Kidney epithelial cell (primary cell): ENCODE data around the gene PHF21A. TPM values are rescaled to one million over a fixed set of nuclear protein-coding genes. Genes with fewer than 3 reads are reported as not detected.
A peak's percentile ranks its signal among the peaks of the same experiment; 100 is the strongest.

Experiments
- DNase-seq: peaks from one replicate; pipeline ENCODE4 v3.0.0-alpha.2; 2010; ENCODE audit warnings: low read depth
- H3K27me3 ChIP-seq: 2 replicates; pipeline ENCODE4 v1.6.0; 2011; ENCODE audit warnings: low read length; ENCODE audit not compliant: control insufficient read depth, insufficient read depth
- H3K36me3 ChIP-seq: 2 replicates; pipeline ENCODE4 v1.5.1; 2011; ENCODE audit warnings: low read length; ENCODE audit not compliant: control insufficient read depth, insufficient read depth
- H3K4me3 ChIP-seq: 2 replicates; pipeline ENCODE4 v1.5.1; 2011; ENCODE audit warnings: low read depth, mild to moderate bottlenecking, control low read depth, low read length
- total RNA-seq: library from RNA; depleted of rRNA; stranded (reverse); fragments of >200 nt; gene quantifications from 2 replicates; pipeline ENCODE4 v1.2.3, GENCODE V29; 2015
- TF ChIP-seq, protein P1 (sequence below): IDR thresholded peaks from 2 replicates; pipeline ENCODE4 v1.5.1; 2011; ENCODE audit warnings: mild to moderate bottlenecking, moderate library complexity, low read length, control low read depth, inconsistent platforms; ENCODE audit not compliant: insufficient read depth, poor library complexity, severe bottlenecking

Gene PHF21A
- total RNA-seq, 1 donor from 2014 or later: 11.8 TPM

GRCh38 chr11:45968901-45969300, 152.4 kb downstream of the PHF21A start:
- H3K36me3 ChIP-seq: no peaks in the 10 kb centered on the region
- DNase-seq: no peak
- H3K4me3 ChIP-seq: no peak overlapping the region
- TF ChIP-seq, protein P1, sequence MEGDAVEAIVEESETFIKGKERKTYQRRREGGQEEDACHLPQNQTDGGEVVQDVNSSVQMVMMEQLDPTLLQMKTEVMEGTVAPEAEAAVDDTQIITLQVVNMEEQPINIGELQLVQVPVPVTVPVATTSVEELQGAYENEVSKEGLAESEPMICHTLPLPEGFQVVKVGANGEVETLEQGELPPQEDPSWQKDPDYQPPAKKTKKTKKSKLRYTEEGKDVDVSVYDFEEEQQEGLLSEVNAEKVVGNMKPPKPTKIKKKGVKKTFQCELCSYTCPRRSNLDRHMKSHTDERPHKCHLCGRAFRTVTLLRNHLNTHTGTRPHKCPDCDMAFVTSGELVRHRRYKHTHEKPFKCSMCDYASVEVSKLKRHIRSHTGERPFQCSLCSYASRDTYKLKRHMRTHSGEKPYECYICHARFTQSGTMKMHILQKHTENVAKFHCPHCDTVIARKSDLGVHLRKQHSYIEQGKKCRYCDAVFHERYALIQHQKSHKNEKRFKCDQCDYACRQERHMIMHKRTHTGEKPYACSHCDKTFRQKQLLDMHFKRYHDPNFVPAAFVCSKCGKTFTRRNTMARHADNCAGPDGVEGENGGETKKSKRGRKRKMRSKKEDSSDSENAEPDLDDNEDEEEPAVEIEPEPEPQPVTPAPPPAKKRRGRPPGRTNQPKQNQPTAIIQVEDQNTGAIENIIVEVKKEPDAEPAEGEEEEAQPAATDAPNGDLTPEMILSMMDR: no peak
- no peaks in the 10 kb centered on the region for H3K27me3 ChIP-seq

GRCh38 chr11:45967506-45967905, 153.7 kb downstream of the PHF21A start:
- TF ChIP-seq, protein P1: no peak
- DNase-seq: no peak
- H3K4me3 ChIP-seq: no peak overlapping the region
- H3K27me3 ChIP-seq: no peaks in the 10 kb centered on the region
- no peaks in the 10 kb centered on the region for H3K36me3 ChIP-seq

DNA sequence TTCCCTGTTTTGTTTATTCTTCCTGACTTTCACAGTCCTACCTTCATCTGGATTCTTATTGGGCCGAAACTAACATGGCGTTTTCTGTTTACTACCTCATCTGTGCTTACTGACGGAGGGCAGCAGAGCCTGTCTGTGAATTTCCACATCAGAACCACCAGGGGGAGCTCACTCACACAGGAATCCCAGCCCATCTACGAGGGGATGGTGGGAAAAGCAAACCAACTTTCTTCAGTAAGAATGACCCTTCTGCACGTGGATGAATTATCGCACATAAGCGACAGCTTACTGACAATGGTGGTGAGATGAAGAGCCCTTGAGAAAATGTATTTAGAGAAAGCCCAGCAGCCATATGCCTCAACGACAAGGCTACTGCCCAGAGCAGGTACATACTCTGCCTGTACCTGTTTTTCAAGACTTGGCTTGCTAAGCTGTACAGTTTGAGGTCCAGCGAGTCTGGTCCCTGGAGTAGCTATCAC, 156.3 kb downstream of the PHF21A start:
- Histone ChIP-seq H3K4me3 (no peak overlapping the region), H3K27me3 (no peaks in the 10 kb centered on the region), H3K36me3 (no peaks in the 10 kb centered on the region)
- TF ChIP-seq, protein P1: peak; percentile 89
- peak; percentile 19 for DNase-seq

DNA sequence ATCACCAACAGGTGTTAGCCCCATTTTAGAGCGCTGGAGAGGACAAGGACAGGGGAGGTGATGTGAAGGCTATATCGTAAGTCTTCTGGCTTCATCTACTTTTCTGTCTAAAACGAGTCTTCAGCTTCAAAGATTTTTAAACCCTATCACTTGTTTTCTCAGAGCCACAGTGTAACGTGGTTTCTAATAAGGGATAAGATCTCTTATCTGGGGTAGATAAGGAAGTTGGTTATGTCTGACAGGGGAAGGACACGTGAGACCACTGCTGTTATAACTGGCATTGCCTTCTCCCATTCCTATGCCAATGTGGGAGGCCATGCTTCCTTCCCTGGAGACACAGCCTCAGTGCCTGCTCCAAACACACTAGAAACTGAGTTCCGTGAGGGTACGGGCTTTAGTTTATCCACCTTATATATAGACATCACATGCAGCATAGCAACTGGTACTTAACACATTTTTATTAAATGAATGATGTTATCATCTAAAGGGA, 159.5 kb downstream of the PHF21A start:
- Histone ChIP-seq H3K27me3 (no peaks in the 10 kb centered on the region), H3K36me3 (no peaks in the 10 kb centered on the region), H3K4me3 (no peak overlapping the region)
- TF ChIP-seq, protein P1: no peak
- no peak for DNase-seq

DNA sequence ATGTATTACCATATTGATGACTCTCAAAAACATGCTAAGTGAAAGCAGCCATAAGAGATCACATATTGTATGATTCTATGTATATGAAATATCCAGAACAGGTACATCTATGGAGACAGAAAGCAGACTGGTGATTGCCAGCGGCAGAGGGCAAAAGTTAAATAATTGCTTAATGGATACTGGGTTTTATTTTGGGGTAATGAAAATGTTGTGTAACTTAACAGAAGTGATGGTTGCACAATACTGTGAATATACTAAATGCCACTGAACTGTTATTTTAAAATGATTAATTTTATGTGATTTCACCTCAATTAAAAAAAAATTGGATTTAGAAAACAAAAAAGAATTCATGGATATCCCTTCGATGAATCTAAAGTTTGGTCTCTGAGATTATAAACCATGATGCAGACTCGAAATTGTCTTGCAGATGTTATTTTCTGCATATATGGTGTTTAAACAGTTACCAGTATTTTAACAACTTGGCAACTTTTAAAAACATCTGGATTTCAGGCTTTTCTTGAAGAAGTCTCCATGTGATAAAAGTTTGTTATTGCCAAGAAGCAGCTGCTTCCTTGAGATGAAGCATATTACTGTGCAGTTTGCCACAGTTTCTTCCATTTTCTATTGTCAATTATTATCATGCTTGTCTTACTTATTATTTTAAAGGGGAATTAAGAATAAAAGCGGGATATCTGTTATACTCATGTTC, 160.7 kb downstream of the PHF21A start:
- DNase-seq: no peak
- TF ChIP-seq, protein P1: no peak
- Histone ChIP-seq H3K27me3 (no peaks in the 10 kb centered on the region), H3K36me3 (no peaks in the 10 kb centered on the region), H3K4me3 (no peak overlapping the region)

DNA sequence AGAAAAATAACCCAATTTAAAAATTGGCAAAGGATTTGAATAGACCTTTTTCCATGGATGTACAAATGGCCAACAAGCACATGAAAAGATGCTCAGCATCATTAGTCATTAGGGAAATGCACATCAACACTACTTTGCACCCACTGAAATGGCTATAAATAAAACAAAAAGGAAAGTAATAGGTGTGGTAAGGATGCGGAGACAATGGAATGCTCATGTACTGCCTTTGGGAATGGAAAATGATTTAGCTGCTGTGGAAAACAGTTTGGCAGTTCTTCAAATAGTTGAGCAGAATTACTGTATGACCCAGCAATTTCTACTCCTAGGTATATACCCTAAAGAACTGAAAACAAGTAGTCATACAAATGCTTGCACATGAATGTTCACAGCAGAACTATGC, 161.4 kb downstream of the PHF21A start:
- TF ChIP-seq, protein P1: no peak
- DNase-seq: no peak
- no peak overlapping the region for H3K4me3 ChIP-seq
- H3K36me3 ChIP-seq: no peaks in the 10 kb centered on the region
- H3K27me3 ChIP-seq: no peaks in the 10 kb centered on the region
